H9 (cell line): ENCODE results near the gene KRT77. TPM values are rescaled to one million over a fixed set of nuclear protein-coding genes. Genes with fewer than 3 reads are reported as not detected.

Experiments used
- DNase-seq: peaks from one replicate; pipeline ENCODE4 v3.0.0-alpha.2; 2017
- H2AFZ ChIP-seq: one replicate; pipeline ENCODE4 v1.6.1; 2013; ENCODE audit warnings: mild to moderate bottlenecking, low read length, control low read depth, moderate library complexity
- H2AK5ac ChIP-seq: 2 replicates; pipeline ENCODE4 v1.6.1; 2013; ENCODE audit warnings: low read length, control low read depth, mixed read lengths; ENCODE audit not compliant: insufficient read length
- H2BK120ac ChIP-seq: one replicate; pipeline ENCODE4 v1.6.1; 2013; ENCODE audit warnings: low read depth, mild to moderate bottlenecking, low read length, control low read depth, inconsistent platforms; ENCODE audit not compliant: poor library complexity, severe bottlenecking
- H2BK12ac ChIP-seq: 2 replicates; pipeline ENCODE4 v1.6.1; 2013; ENCODE audit warnings: low read length, control low read depth, mixed read lengths, low read depth; ENCODE audit not compliant: insufficient read length
- H2BK15ac ChIP-seq: 2 replicates; pipeline ENCODE4 v1.6.1; 2013; ENCODE audit warnings: low read depth, low read length, control low read depth
- H2BK20ac ChIP-seq: one replicate; pipeline ENCODE4 v1.6.1; 2013; ENCODE audit warnings: low read depth, mild to moderate bottlenecking, low read length, control low read depth, inconsistent platforms; ENCODE audit not compliant: poor library complexity, severe bottlenecking
- H2BK5ac ChIP-seq: 2 replicates; pipeline ENCODE4 v1.6.1; 2013; ENCODE audit warnings: low read length, control low read depth, mixed read lengths; ENCODE audit not compliant: insufficient read length
- H3K14ac ChIP-seq: 2 replicates; pipeline ENCODE4 v1.6.1; 2013; ENCODE audit warnings: low read length, control low read depth; ENCODE audit not compliant: insufficient read depth
- H3K18ac ChIP-seq: 2 replicates; pipeline ENCODE4 v1.6.1; 2013; ENCODE audit warnings: low read depth, mild to moderate bottlenecking, mixed read lengths, low read length, control low read depth; ENCODE audit not compliant: insufficient read length
- H3K23ac ChIP-seq: 2 replicates; pipeline ENCODE4 v1.6.1; 2013; ENCODE audit warnings: low read length, control low read depth, mixed read lengths, low read depth; ENCODE audit not compliant: insufficient read length
- H3K23me2 ChIP-seq: 2 replicates; pipeline ENCODE4 v1.6.1; 2013; ENCODE audit warnings: low read depth, mild to moderate bottlenecking, mixed read lengths, low read length, control low read depth; ENCODE audit not compliant: insufficient read length, poor library complexity, severe bottlenecking
- H3K27ac ChIP-seq: 2 replicates; pipeline ENCODE4 v1.5.1; 2013; ENCODE audit warnings: low read length, control low read depth, mixed read lengths, low read depth; ENCODE audit not compliant: insufficient read length
- H3K27me3 ChIP-seq: 2 replicates; pipeline ENCODE4 v1.6.1; 2013; ENCODE audit warnings: low read length, control low read depth, inconsistent platforms; ENCODE audit not compliant: insufficient read depth
- H3K4ac ChIP-seq: 2 replicates; pipeline ENCODE4 v1.6.1; 2013; ENCODE audit warnings: low read depth, mild to moderate bottlenecking, control low read depth, inconsistent platforms, low read length, moderate library complexity
- H3K4me1 ChIP-seq: 2 replicates; pipeline ENCODE4 v1.6.1; 2013; ENCODE audit warnings: low read length, control low read depth, inconsistent platforms; ENCODE audit not compliant: insufficient read depth
- H3K4me2 ChIP-seq: 2 replicates; pipeline ENCODE4 v1.6.1; 2013; ENCODE audit warnings: low read length, control low read depth, mixed read lengths; ENCODE audit not compliant: insufficient read length, insufficient read depth
- H3K56ac ChIP-seq: 2 replicates; pipeline ENCODE4 v1.6.1; 2013; ENCODE audit warnings: low read depth, mild to moderate bottlenecking, mixed read lengths, low read length, control low read depth; ENCODE audit not compliant: insufficient read length
- H3K79me1 ChIP-seq: 2 replicates; pipeline ENCODE4 v1.6.1; 2013; ENCODE audit warnings: low read depth, mild to moderate bottlenecking, moderate library complexity, low read length, control low read depth, inconsistent platforms; ENCODE audit not compliant: insufficient read depth, poor library complexity, severe bottlenecking
- H3K79me2 ChIP-seq: 2 replicates; pipeline ENCODE4 v1.6.1; 2013; ENCODE audit warnings: low read length, control low read depth, inconsistent platforms; ENCODE audit not compliant: insufficient read depth
- H3K9ac ChIP-seq: 2 replicates; pipeline ENCODE4 v1.6.1; 2013; ENCODE audit warnings: low read length, control low read depth, mixed read lengths; ENCODE audit not compliant: insufficient read length; ENCODE audit errors: extremely low read depth
- H3K9me3 ChIP-seq: one replicate; pipeline ENCODE4 v1.6.1; 2013; ENCODE audit warnings: low read depth, low read length, inconsistent platforms; ENCODE audit not compliant: control insufficient read depth
- H3T11ph ChIP-seq: one replicate; pipeline ENCODE4 v1.6.1; 2013; ENCODE audit warnings: mild to moderate bottlenecking, low read length, control low read depth, inconsistent platforms
- H4K20me1 ChIP-seq: one replicate; pipeline ENCODE4 v1.6.1; 2013; ENCODE audit not compliant: control insufficient read depth, insufficient read length, insufficient read depth
- H4K5ac ChIP-seq: 2 replicates; pipeline ENCODE4 v1.6.1; 2013; ENCODE audit warnings: low read depth, mild to moderate bottlenecking, mixed read lengths, low read length, control low read depth; ENCODE audit not compliant: insufficient read length
- H4K8ac ChIP-seq: replicated peaks from 2 replicates; pipeline ENCODE4 v1.6.1; 2013; ENCODE audit warnings: low read length, control low read depth, mixed read lengths, low read depth; ENCODE audit not compliant: insufficient read length
- H4K91ac ChIP-seq: 2 replicates; pipeline ENCODE4 v1.6.1; 2013; ENCODE audit warnings: low read depth, mild to moderate bottlenecking, moderate library complexity, mixed read lengths, low read length, control low read depth; ENCODE audit not compliant: insufficient read length
- H3K27ac Mint-ChIP-seq, 3 experiments: 2 replicates in 2 of 3; 3 replicates in 1 of 3; pipeline ENCODE4 v1.8.0; 2020 to 2021; ENCODE audit warnings: mixed read lengths in 3 of 3, mild to moderate bottlenecking in 1 of 3, moderate library complexity in 1 of 3
- H3K27me3 Mint-ChIP-seq: 2 replicates; pipeline ENCODE4 v1.8.0; 2021; ENCODE audit warnings: low read depth, mild to moderate bottlenecking, moderate library complexity, mixed read lengths
- H3K36me3 Mint-ChIP-seq, 3 experiments: 2 replicates in 2 of 3; 3 replicates in 1 of 3; pipeline ENCODE4 v1.8.0; 2020 to 2021; ENCODE audit warnings: low read depth in 3 of 3, mixed read lengths in 3 of 3; ENCODE audit not compliant: insufficient read depth in 1 of 3
- H3K4me1 Mint-ChIP-seq, 2 experiments: 2 replicates each; pipeline ENCODE4 v1.8.0; 2020; ENCODE audit warnings: mixed read lengths in 2 of 2
- H3K4me3 Mint-ChIP-seq, 2 experiments: 2 replicates in 1 of 2; 3 replicates in 1 of 2; pipeline ENCODE4 v1.8.0; 2020 to 2021; ENCODE audit warnings: mild to moderate bottlenecking in 2 of 2, mixed read lengths in 2 of 2, moderate library complexity in 1 of 2
- H3K9me3 Mint-ChIP-seq, 2 experiments: 2 replicates in 1 of 2; 3 replicates in 1 of 2; pipeline ENCODE4 v1.8.0; 2020; ENCODE audit warnings: mild to moderate bottlenecking in 2 of 2, mixed read lengths in 2 of 2, moderate library complexity in 1 of 2
- WGBS: extraction: QIAGEN DNeasy Blood & Tissue Kit; methylation state at CpG from one replicate; pipeline ENCODE4 v1.1.7; 2013; ENCODE audit warnings: missing lambda C conversion rate, low lambda C conversion rate, mixed read lengths; ENCODE audit not compliant: insufficient read length; ENCODE audit errors: extremely low coverage; 5-methylcytosine and 5-hydroxymethylcytosine counted together
- total RNA-seq: library from RNA; stranded (reverse); gene quantifications from 2 replicates; pipeline ENCODE4 v1.2.1, GENCODE V29; 2021
- TF ChIP-seq, protein P1 (sequence below): fragments of 200-600 bp; sonication (generic); conservative IDR thresholded peaks from 3 replicates; pipeline ENCODE4 v1.8.0; 2021; ENCODE audit warnings: antibody characterized with exemption, mild to moderate bottlenecking

The KRT77 gene
- total RNA-seq, 1 experiment from 2014 or later, result not detected

DNA sequence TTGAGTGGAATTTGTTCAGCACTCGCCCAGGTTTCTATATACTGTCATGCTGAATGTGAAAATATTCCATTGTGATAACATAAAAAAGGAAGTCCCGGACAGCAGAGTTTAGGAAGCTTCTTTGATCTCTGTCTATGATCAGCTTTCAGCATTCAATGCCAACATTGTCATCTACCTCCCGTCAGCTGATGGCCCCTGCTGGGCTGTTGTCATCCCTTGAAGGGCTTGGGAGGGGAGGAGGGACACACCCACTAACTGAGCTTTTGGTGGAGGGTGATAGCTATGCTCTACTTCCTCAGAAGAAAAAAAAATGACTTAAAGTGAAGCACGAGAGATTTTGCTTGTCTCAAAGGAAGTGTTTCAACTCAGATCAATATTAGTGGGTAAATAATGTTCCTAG is 4.7 kb upstream of the KRT77 start:
- no CpG with 5 or more reads among the region's 4 CpGs for WGBS
- H3K9ac ChIP-seq, result no peak overlapping the region
- no peaks in the 10 kb centered on the region for H3K4me1 ChIP-seq
- H4K20me1 ChIP-seq, result no peaks in the 10 kb centered on the region
- no peak overlapping the region for H3K27ac ChIP-seq
- no peaks in the 10 kb centered on the region for H3K23me2 ChIP-seq
- no peak overlapping the region for H4K5ac ChIP-seq
- no peaks in the 10 kb centered on the region; a peak in 1 of 7 replicates for H3K36me3 Mint-ChIP-seq
- H3K79me2 ChIP-seq, result no peaks in the 10 kb centered on the region
- H2BK5ac ChIP-seq, result no peak overlapping the region
- peaks cover 8 to 10% of the 10 kb centered on the region in 2 experiments; a peak in 3 of 4 replicates for H3K4me1 Mint-ChIP-seq
- H3K4ac ChIP-seq, result no peak overlapping the region
- no peak overlapping the region for H2BK120ac ChIP-seq
- no peak overlapping the region for H3K4me2 ChIP-seq
- no peak overlapping the region for H2BK15ac ChIP-seq
- H3K18ac ChIP-seq, result no peak overlapping the region
- TF ChIP-seq, protein P1, sequence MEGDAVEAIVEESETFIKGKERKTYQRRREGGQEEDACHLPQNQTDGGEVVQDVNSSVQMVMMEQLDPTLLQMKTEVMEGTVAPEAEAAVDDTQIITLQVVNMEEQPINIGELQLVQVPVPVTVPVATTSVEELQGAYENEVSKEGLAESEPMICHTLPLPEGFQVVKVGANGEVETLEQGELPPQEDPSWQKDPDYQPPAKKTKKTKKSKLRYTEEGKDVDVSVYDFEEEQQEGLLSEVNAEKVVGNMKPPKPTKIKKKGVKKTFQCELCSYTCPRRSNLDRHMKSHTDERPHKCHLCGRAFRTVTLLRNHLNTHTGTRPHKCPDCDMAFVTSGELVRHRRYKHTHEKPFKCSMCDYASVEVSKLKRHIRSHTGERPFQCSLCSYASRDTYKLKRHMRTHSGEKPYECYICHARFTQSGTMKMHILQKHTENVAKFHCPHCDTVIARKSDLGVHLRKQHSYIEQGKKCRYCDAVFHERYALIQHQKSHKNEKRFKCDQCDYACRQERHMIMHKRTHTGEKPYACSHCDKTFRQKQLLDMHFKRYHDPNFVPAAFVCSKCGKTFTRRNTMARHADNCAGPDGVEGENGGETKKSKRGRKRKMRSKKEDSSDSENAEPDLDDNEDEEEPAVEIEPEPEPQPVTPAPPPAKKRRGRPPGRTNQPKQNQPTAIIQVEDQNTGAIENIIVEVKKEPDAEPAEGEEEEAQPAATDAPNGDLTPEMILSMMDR, result no peak
- peaks cover 33% of the 10 kb centered on the region for H3K27me3 Mint-ChIP-seq
- no peaks in the 10 kb centered on the region for H3K9me3 ChIP-seq
- no peak overlapping the region for H3K23ac ChIP-seq
- H2AFZ ChIP-seq, result no peak overlapping the region
- no peak overlapping the region for H2BK12ac ChIP-seq
- H3K9me3 Mint-ChIP-seq, result peaks cover 0 to 3% of the 10 kb centered on the region in 2 experiments; a peak in 1 of 5 replicates
- H2AK5ac ChIP-seq, result no peak overlapping the region
- H4K8ac ChIP-seq, result no peak overlapping the region
- no peak overlapping the region for H2BK20ac ChIP-seq
- H3K27ac Mint-ChIP-seq, result no peak overlapping the region
- H3K79me1 ChIP-seq, result no peaks in the 10 kb centered on the region
- no peaks in the 10 kb centered on the region for H3K27me3 ChIP-seq
- no peak overlapping the region for H3K4me3 Mint-ChIP-seq
- no peak overlapping the region for H3K56ac ChIP-seq
- H3K14ac ChIP-seq, result no peak overlapping the region
- no peak overlapping the region for H4K91ac ChIP-seq
- no peak for DNase-seq
- H3T11ph ChIP-seq, result no peak overlapping the region
